GM19452 (cell line): Measurements from ENCODE around the gene CFLAR.
"Not testable (repeated sequence)": the region's sequence is repeated elsewhere in the genome, so short reads cannot be mapped to it uniquely, and the experiment has no call there.

Source experiments
- ATAC-seq: cut with Tn5 transposase; IDR thresholded peaks from one replicate; pipeline ENCODE4 v1.9.1; 2021; ENCODE audit not compliant: unreplicated experiment

CFLAR gene

DNA sequence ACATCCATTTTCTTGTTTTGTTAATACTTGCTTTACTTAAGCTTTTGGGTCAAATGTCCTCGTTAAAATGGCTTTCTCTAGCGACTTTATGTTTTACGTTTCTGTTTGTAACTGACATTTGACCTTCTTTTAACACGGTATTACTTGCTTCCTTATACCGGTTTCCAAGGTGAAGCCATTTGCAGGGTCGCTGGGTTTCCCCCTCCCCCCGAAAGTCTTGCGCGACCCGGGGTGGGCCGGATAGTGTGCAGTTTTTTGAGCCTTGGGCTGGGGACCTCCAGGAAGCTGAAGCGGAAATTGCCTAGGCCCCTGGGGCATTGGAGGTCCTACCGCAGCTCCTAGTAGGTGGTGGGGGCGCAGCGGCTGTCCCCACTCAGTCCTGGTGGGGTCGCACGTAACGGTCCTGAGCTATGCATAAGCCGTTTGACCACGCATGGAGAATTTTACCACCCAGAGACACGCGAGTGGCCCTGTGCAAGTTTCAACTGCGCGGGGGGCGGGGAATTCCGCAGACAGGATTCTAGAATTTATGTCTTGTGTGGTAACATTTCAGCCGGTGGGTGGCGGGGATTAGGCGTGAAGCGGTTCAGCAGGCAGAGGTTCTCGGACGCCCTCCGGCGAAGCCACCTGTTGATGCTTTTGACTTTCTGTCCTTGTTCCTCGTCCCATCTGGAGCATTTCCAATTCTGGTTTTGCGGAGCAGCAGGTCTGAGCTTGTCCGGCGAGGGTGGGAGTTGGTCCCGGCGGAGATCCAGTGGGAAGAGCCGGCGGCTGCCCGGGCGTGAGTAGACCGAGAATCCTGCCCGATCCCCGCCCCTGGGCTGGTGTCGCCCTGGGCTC lies 2.4 kb downstream of the CFLAR start:
- peak; percentile 43 for ATAC-seq

GRCh38 chr2:201118961-201119854 lies 3.2 kb downstream of the CFLAR start:
- ATAC-seq, result no peak

DNA sequence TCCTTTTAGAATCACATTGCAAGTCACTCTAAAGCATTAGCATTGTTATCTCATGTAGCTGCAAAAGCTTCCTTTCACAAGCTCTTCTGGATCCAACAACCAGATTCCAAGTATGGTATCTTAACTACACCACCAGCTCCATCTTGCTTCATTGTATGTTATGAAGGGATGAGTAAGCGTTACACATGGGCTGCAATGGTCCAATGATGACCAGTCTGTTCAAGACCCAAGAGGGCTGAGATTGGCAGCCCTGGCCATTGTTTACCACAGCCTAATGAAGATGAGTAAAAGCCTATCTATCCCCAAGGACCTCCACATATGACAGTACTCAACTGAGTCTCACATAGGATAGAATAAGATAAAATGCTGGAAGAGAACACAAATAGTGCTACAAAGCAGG lies 6.3 kb downstream of the CFLAR start:
- no peak for ATAC-seq

DNA sequence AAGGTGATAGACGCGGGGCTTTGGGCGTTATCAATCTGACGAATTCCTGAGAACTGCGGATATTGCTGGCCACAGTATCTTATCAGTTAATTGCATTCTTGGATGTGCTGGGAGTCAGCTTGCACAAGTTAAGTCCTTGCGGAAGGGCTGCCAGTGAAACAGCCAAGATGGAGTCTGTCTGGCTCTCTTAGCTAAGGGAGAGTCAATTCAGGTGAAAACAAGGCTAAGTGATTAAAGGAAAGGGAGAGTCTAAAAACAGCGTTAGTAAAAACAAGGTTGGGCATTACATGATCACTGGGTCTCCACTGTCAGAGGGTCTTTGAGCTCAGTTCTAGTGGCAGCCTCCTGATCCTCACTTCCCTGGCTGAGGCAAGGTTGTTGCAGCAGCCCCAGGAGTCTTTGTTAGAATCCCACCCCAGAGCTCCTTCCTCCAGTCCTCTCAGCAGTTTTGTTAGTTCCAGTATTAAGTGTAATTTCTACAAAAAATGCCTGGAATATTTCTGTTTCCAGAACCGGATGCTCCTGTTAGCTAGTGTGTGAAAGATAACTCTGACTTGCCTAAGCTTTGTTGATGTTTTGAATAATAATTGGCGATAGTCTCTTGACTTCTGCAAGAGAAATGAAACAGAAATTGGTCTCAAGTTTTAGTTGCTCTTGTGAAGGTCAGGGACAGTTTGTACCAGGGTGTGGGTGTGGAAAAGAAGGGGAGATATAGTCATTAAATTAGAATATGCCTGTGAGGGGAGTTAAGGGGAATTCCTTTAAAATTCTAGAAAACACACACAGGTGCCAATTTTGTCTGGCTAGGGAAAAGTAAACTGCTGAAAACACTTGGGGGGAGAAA lies 10.6 kb downstream of the CFLAR start:
- ATAC-seq, result peak; percentile 15

DNA sequence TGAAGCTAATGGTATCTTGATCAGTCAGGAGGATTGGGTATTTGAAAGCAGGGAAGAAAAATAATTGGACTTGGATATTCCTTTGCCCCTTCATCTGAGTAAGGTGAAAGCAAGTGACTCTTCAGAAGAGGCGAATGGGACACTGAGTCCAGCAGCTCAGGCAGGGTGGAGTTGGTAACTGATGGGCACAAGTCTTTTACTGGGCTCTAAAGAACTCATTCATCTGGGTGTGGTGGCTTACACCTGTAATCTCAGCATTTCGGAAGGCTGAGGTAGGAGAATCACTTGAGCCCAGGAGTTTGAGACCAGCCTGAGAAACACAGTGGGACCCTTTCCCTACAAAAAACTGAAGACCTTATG lies 11.2 kb downstream of the CFLAR start:
- no peak for ATAC-seq

GRCh38 chr2:201127570-201127969 lies 11.6 kb downstream of the CFLAR start:
- ATAC-seq, result no peak

- ATAC-seq, result no peak
Observed at GRCh38 chr2:201128033-201128432, 12.1 kb downstream of the CFLAR start.

- ATAC-seq, result no peak
Observed at GRCh38 chr2:201128933-201129505, 13.1 kb downstream of the CFLAR start.

DNA sequence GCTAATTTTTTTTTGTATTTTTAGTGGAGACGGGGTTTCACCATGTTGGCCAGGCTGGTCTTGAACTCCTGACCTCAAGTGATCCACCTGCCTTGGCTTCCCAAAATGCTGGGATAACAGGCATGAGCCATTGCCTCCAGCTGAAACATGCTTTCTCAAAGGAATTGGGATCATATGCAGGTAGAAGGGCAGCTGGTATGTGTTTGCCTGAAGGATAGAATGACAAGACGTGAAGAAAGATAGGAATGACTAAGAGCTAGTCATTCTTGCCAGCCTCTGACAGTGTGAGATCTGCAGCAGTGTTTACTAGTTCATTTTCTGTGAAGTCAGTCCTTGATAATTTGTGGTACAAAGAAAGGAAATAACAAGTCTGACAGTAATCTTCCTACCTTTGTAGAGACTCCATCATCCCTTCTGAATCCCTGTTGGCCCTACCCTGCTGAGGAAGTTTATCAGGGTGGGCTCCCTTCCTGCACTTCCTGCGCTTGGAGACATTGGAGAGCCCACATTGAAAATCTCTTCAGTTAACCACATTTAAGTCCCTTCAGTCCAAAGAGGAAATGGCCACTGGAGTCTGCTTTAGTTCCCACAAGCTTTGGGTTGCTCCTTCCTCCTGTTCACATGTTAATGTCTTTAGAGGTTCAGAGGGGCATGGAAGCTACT lies 14.7 kb downstream of the CFLAR start:
- no peak for ATAC-seq

DNA sequence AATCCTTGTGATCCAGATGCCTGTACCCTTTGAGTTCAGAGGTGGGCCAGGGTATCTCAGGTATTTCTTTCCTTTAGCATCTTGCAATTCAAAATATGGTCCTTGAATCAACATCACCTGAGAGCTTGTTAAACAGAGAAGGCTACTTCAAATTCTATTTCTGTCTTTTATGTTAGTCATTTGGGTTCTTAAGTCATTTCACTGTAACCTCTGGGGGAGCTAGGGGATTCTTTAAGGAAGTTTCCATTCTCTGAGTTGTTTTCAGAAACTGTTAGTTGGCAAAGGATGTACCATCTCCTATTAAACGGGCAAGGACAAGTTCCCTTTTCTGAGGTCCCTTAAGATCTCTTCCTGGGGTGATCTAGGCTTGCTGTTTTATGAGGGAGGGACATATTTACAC lies 16.6 kb downstream of the CFLAR start:
- ATAC-seq, result no peak

GRCh38 chr2:201135386-201135785 lies 19.4 kb downstream of the CFLAR start:
- no peak for ATAC-seq

DNA sequence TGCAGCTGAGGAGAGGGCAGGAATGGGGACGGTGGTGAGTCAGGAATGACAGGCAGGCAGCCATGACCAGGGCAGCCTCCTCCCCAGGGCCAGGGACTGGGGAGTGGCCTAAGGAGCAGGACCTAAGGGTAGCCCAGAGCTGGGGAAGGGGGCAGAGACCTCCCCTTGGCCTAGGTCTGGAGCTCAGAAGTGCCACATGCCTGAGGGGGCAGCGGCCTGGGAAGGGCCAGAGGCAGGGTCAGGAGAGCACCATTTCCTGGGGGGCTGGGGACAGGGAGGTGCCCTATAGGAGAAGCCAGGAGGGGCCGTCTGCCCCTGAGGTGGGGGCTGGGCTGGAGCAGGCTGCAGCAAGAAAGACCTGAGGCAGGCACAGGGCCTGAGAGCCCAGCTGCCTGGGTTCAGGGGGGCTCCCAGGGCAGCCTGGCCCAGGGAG lies 20.9 kb downstream of the CFLAR start:
- ATAC-seq, result no peak

GRCh38 chr2:201137505-201138400 lies 21.8 kb downstream of the CFLAR start:
- no peak for ATAC-seq

DNA sequence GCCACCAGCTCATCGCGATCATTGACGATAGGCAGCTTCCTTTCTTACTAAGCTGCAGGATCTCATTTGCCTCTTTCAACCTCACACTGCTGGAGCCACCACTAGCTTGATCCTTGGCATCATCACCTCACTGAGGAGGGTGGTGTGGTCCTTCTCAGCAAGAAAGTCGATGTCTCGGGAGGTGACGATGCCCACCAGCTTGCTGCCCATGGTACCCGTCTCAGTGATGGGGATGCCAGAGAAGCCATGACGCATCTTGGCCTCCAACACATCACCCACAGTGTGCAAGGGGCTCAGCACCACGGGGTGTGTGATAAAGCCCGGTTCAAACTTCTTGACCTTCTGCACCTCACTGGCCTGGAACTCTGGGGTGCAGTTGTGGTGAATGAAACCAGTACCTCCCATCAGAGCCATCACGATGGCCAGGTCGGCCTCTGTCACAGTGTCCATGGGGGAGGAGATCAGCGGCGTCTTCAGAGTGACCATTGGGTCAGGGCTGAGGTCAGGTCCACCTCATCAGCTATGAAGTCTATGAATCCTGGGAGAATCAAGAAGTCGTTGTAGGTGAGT lies 22.5 kb downstream of the CFLAR start:
- no peak for ATAC-seq

GRCh38 chr2:201138986-201139781 lies 23.2 kb downstream of the CFLAR start:
- not testable (repeated sequence) for ATAC-seq

DNA sequence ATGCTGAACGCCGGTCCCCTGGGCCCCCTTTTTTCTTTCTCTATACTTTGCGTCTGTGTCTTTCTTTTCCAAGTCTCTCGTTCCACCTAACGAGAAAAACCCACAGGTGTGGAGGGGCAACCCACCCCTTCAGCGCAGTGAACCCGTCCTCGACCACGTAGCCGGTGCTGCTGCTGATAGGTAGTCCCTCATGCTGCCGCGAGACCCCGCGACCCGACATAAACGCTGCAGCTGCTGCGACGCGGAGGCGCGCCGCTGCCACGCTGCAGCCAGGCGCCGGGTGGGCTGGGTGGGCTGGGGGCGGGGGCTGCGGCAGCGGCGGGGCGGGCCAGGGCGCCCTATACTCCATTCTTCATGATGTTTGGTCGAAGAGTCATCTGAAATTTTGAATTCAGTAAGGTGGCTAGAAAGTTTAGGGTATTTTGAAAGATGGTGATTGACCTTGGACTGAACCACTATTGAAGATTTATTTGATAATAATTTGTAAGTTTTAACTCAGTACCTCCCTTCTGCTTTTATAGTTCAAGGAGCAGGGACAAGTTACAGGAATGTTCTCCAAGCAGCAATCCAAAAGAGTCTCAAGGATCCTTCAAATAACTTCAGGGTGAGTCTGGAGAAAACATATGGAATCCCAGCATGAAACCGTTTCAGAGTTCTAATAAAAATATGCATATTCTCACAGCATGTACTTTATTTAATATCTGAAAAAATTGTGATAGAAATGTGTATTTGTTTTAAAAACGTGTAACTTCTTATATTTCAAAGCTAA lies 24.1 kb downstream of the CFLAR start:
- no peak for ATAC-seq
